ENCODE results near the gene GPD2. TPM values are rescaled to one million over a fixed set of nuclear protein-coding genes. Genes with fewer than 3 reads are reported as not detected.
"Not testable (repeated sequence)": the region's sequence is repeated elsewhere in the genome, so short reads cannot be mapped to it uniquely, and the experiment has no call there.

Gene GPD2
- polyA plus RNA-seq, 5 donors = 15.6 to 27.8 (median 25.9) TPM

GRCh38 chr2:156581280-156581679 lies 145.1 kb downstream of the GPD2 start:
- DNase-seq = no peak

DNA sequence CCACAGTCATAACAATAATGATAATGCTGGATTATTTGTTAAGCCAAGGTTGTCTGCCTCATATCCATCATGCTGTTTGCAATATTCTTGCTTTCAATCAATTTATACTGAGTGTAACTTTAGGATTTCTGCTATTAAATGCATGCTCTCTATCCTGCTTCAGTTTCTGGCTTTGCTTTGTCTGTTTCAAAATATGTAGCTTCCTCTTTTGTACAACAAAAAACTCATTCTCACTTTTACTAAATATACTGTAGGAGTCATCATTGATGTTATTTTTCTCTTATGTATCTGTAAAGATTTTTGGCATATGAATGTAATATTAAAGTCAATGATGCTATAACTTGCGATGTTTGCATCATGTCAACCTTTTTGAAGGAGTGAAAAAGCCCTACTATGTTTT lies 149.3 kb downstream of the GPD2 start:
- DNase-seq = no peak

GRCh38 chr2:156586621-156587020 lies 150.4 kb downstream of the GPD2 start:
- DNase-seq = no peak

- DNase-seq = peak; percentile 21 to 42
Measured at GRCh38 chr2:156589381-156590079, 153.4 kb downstream of the GPD2 start.

DNA sequence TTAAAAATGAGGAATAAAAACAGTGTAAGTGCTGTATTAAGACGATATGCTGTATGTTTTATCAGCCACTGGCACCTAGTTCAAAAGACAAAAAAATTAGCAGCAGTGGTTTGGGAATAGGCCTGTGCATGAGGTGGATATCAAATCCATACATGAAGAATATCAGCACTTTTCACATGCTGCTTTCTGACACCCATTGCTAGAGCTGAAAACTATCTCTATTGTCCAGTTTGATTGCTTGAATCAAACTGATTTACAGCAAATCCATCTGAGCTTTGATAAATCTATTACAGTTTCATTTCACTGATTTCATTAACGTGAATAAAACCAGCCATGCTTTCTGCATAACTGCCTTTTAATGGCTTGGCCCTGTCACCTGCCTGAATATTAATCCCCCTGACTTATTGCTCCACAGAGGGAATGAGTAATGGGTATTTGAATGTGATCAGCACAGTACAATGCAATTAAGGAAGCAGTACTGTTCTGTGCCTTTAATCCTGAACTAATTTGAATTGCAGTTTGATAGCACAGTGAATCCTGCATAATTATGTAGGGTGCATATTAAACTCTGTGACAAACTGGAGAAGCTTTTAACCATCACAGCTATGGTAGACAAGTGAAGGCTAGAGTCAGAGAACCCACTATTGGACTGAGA lies 154.0 kb downstream of the GPD2 start:
- no peak for DNase-seq

- no peak for DNase-seq
Measured at GRCh38 chr2:156592809-156593593, 156.8 kb downstream of the GPD2 start.

GRCh38 chr2:156593594-156593921 lies 157.4 kb downstream of the GPD2 start:
- no peak for DNase-seq

DNA sequence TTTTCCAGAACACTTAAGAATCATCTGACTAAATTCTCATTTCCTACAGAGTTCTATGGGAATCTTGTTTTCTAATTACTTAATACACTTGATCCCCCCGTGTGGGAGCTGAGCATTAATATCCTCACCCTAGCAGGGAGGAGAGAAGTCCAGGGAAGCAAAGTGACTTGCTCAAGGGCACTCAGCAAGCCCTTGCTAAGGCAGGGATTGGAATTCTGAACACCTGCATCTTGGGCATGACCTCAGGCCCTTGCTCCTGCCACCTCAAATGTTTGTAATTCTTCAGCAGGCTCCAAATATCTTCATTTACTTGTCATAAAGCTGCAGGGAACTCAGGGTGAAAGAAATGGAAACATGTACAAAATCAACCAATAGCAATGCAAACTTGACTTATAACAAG lies 162.4 kb downstream of the GPD2 start:
- DNase-seq = no peak

DNA sequence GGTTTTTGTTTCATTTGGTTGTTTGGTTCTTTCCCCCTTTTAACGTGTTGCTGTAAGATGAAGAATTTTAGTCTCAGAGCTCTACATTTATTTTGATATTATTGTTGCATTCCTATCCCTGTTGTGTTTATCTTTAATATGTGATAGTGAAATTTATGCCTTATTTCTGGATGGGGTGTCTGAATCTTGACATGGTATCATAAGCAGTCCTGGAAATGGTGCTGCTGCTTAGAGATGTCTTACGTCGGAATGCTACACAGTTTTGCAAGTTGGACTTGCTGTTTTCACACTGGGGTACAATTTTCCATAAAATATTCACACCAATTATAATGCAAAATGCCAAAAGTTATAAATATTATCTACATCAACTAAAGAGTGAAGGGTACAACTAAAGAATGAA lies 164.0 kb downstream of the GPD2 start:
- no peak for DNase-seq

GRCh38 chr2:156601855-156602551 lies 165.8 kb downstream of the GPD2 start:
- no peak for DNase-seq

- no peak for DNase-seq
Measured at GRCh38 chr2:156602552-156602933, 166.4 kb downstream of the GPD2 start.

DNA sequence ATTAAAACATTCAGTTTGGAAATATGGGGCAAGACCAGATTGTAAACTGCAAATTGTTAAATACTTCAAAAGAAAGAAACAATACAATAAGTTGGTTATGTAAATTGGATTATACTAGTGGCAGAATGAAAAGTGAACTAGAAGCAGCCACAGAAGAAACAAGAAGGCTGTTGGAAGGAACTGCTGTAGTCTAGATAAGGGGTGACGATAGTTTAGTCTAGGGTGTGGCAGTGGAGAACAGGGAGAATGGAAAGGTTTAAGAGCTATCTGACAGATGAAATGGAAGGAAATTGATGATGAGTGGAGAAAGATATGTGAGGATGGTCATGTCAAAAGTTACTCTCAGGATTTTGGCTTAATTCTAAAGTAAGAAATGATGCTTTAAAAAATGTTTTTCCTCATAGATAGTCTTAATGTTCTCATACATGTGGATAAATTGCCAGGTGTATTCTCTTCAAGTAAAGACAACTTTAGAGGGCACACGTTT lies 179.7 kb downstream of the GPD2 start:
- no peak for DNase-seq

DNA sequence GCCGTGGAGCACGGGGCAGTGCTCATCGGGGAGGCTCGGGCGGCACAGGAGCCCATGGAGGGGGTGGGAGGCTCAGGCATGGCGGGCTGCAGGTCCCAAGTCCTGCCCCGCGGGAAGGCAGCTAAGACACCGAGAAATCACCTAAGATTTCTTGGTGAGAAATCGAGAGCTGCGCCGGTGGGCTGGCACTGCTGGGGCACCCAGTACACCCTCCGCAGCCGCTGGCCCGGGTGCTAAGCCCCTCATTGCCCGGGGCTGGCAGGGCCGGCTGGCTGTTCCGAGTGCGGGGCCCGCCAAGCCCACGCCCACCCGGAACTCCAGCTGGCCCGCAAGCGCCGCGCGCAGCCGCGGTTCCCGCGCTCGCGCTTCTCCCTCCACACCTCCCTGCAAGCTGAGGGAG lies 181.9 kb downstream of the GPD2 start:
- DNase-seq = not testable (repeated sequence)

GRCh38 chr2:156619021-156619539 lies 182.9 kb downstream of the GPD2 start:
- DNase-seq = no peak

- DNase-seq = no peak
Measured at GRCh38 chr2:156622491-156622890, 186.3 kb downstream of the GPD2 start.

DNA sequence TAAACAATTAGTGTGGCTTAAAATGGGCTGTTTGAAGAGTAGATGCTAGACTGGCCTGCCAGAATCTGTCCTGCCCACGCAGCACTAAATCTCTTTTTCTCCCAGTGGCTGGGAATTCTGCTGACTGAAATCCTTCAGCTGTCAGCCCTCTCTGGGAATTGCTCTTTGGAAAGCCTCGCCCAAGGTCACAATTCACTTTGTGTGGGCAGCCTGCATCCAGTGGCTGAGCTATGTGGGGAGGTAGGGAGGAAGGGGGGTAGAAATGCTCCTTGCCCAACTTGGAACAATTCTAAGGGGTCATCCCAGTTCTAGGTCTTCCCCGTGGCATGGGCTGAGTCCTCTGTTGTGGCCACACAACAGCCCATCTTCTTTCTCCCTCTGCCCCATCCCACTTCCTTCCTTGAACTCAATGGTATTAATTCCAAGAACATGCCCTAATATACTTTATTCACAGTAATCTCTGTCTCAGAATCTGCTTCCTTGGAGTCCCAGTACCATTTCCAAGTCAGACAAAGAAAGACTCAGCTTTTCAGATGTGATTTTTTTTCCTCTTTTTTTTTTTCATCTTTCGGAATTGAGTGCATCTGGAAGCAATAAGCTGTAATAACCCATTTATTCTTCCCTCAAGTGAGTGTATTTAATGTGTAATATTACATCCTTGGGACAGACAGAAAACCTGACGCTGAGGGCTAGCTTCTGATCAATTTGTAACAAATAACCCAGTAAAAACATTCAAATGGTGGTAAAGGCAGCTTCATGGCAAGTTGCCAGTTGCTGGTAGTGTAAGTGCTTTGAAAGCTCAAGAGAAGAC lies 189.4 kb downstream of the GPD2 start:
- no peak for DNase-seq

DNA sequence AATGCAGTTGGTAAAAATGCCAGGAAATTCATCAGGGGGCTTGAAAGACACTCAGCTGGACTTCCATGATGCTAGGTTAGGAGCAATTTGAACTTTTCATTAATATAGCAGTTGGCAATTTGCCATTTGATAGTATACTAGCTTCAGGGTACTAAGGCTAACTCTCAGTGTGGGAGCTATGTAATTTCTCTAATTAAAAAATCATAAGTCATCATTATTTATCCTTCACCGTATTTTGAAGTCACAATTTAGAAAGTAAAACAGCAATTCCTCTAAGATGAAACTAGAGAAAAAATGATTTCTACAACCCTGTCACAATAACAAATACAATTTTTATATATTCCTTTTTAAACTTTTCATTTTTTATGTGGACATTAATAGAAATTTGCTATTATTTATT lies 190.8 kb downstream of the GPD2 start:
- DNase-seq = no peak

- DNase-seq = no peak
Measured at GRCh38 chr2:156630579-156631337, 194.6 kb downstream of the GPD2 start.

GRCh38 chr2:156635646-156636045 lies 199.5 kb downstream of the GPD2 start:
- no peak for DNase-seq

Measured in right lung (tissue), 5 donors.